Cardiac ventricle fibroblast (primary cell): Measurements from ENCODE around the gene NECTIN4. TPM values are rescaled to one million over a fixed set of nuclear protein-coding genes. Genes with fewer than 3 reads are reported as not detected.

Experiments used
- total RNA-seq: library from RNA; depleted of rRNA; stranded (reverse); fragments of >200 nt; gene quantifications from 2 replicates; pipeline ENCODE4 v1.2.3, GENCODE V29; 2015

NECTIN4 gene
- 0.10 TPM in 1 of 2 replicates, not detected in the other for total RNA-seq

GRCh38 chr1:161089251-161089924, at the start of gene NECTIN4:
TSS of gene NECTIN4 (minus strand) at chr1:161089558. CDS start at chr1:161089296, 262 bp downstream.

GRCh38 chr1:161132410-161133219, 43.3 kb upstream of the NECTIN4 start, which contains the start of gene DEDD:
TSS of gene DEDD (minus strand) at chr1:161132667. CDS start at chr1:161124462, 8,205 bp downstream.

GRCh38 chr1:161117759-161118581, 28.6 kb upstream of the NECTIN4 start, which contains the start of the genes NIT1 and PFDN2:
TSS of gene NIT1 (plus strand) at chr1:161118105. CDS start at chr1:161118177, 72 bp downstream.
TSS of gene PFDN2 (minus strand) at chr1:161118037. CDS start at chr1:161118026, 11 bp downstream.

GRCh38 chr1:161098210-161099068, 9.1 kb upstream of the NECTIN4 start, which contains the start of gene KLHDC9:
TSS of gene KLHDC9 (plus strand) at chr1:161098361. CDS start at chr1:161098536, 175 bp downstream.

GRCh38 chr1:161069731-161070270, 19.6 kb downstream of the NECTIN4 start, which contains the start of gene ARHGAP30:
TSS of gene ARHGAP30 (minus strand) at chr1:161069891. CDS start at chr1:161069624, 267 bp downstream.

DNA sequence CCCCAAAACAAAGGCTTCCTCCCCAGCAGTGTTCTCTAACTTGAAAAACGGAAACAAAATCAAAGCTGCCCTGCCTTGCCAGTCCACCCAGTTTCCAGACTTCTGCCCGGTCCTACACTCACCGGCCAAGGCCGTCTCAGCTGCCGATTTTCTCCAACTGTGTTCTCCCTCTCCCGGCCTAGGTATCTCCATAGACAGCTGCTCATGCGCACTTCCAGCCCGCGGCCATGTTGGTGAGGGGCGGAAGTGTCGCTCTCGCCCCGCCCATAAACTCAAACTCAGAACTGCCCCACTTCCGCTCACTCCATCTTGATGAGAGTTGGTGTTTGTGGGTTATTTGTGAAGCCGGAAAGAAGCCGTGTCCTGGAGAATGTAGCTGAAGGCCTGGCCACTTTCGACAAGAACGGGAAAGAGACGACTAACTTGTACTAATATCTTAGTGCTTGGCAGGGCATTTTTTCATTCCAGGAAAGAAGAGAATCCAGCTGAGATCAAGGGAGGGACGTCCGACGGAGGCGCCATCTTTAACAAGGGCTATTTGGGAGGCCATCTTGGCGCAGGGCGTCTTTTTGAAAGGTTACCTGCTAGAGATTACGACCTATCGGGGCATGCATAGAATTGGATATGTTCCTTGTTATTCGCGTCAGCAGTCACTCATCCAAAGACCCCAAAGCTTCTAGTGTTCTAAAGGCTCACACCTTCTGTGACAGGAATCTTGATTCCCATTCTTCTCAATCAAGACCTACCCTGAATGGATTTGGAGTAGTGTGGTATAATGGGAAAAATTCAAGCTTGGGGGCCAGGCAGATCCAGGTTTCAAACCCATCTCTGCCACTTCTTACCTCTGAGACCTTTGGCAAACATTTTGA, 43.4 kb downstream of the NECTIN4 start, which contains the start of gene USF1:
TSS of gene USF1 (minus strand) at position 242 of the 869 bp plus-strand sequence. CDS start 2,702 bp downstream, outside the sequence.

DNA sequence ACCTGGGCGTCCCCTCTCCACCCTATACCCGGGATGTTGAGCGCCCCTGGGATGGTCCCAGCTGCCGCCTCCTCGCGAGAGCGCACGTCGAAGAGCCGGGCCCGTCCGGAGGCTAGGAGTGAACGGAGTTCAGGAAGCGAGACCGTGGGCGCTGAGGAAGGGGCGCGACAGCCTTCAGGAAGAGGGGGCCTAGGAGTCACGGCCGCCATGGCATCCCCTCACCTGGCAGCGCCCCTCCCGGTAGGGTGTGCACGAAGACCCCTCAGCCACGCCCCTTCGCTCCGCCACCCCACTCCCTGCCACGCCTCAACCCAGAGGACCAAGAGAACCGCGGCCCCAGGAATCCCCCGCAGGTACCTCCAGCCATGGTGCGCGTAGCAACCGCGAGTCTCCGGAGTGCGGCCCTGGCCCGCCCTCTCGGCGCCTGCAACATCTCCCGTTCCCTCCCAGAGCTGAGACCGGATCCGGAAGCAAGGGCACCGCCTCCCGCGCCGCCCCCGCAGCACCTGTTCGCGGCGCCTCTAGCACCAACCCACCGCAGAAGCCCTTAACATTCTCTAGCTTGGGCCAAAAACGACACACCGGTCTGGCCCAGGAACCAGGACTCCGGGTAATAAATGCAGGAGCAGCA, 50.7 kb downstream of the NECTIN4 start, which contains the start of gene TSTD1:
TSS of gene TSTD1 (minus strand) at position 442 of the 631 bp plus-strand sequence. CDS start at position 367, 75 bp downstream.

Other genes with a start within 250 kb of the NECTIN4 start
- gene CD244, start 226.7 kb downstream of the NECTIN4 start, total RNA-seq: not detected in 2 replicates
- gene ITLN1, start 204.4 kb downstream of the NECTIN4 start, total RNA-seq: 0.37 TPM in 1 of 2 replicates, not detected in the other
- not detected in 2 replicates for gene ITLN2, start 134.7 kb downstream of the NECTIN4 start, total RNA-seq
- 4.1 and 10.9 TPM in 2 replicates for gene F11R, start 68.4 kb downstream of the NECTIN4 start, total RNA-seq
- gene TSTD1, start 50.6 kb downstream of the NECTIN4 start, total RNA-seq: 14.5 and 21.0 TPM in 2 replicates
- gene USF1, start 43.6 kb downstream of the NECTIN4 start, total RNA-seq: 25.1 and 30.8 TPM in 2 replicates
- not detected in 2 replicates for gene ARHGAP30, start 19.7 kb downstream of the NECTIN4 start, total RNA-seq
- 2.0 and 2.6 TPM in 2 replicates for gene KLHDC9, start 8.8 kb upstream of the NECTIN4 start, total RNA-seq
- gene PFDN2, start 28.5 kb upstream of the NECTIN4 start, total RNA-seq: 34.9 and 36.8 TPM in 2 replicates
- 12.6 and 18.6 TPM in 2 replicates for gene NIT1, start 28.5 kb upstream of the NECTIN4 start, total RNA-seq
- gene DEDD, start 43.1 kb upstream of the NECTIN4 start, total RNA-seq: 26.5 and 28.1 TPM in 2 replicates
- 79.6 and 90.7 TPM in 2 replicates for gene UFC1, start 64.4 kb upstream of the NECTIN4 start, total RNA-seq
- gene USP21, start 69.9 kb upstream of the NECTIN4 start, total RNA-seq: 11.8 and 16.2 TPM in 2 replicates
- gene PPOX, start 76.9 kb upstream of the NECTIN4 start, total RNA-seq: 6.2 and 7.9 TPM in 2 replicates
- gene B4GALT3, start 87.9 kb upstream of the NECTIN4 start, total RNA-seq: 17.4 and 22.2 TPM in 2 replicates
- 2.2 and 3.6 TPM in 2 replicates for gene ADAMTS4, start 109.5 kb upstream of the NECTIN4 start, total RNA-seq
- 73.1 and 95.8 TPM in 2 replicates for gene NDUFS2, start 112.8 kb upstream of the NECTIN4 start, total RNA-seq
- not detected in 2 replicates for gene FCER1G, start 125.7 kb upstream of the NECTIN4 start, total RNA-seq
- not detected in 2 replicates for gene APOA2, start 134.1 kb upstream of the NECTIN4 start, total RNA-seq
- 2.7 and 5.8 TPM in 2 replicates for gene TOMM40L, start 136.5 kb upstream of the NECTIN4 start, total RNA-seq
- not detected in 2 replicates for gene NR1I3, start 148.6 kb upstream of the NECTIN4 start, total RNA-seq
- gene PCP4L1, start 169.2 kb upstream of the NECTIN4 start, total RNA-seq: not detected in 2 replicates
- 0.44 and 0.50 TPM in 2 replicates for gene MPZ, start 220.4 kb upstream of the NECTIN4 start, total RNA-seq
- 133 and 154 TPM in 2 replicates for gene SDHC, start 224.8 kb upstream of the NECTIN4 start, total RNA-seq